NT2/D1 (cell line): ENCODE data around the gene SLC25A53.

Source experiments
- SUZ12 ChIP-seq: IDR thresholded peaks from 2 replicates; pipeline ENCODE4 v1.6.1; 2011; ENCODE audit not compliant: insufficient read length, insufficient read depth; ENCODE audit errors: extremely low read depth
- YY1 ChIP-seq: IDR thresholded peaks from 2 replicates; pipeline ENCODE4 v1.6.1; 2011; ENCODE audit not compliant: insufficient read length, insufficient read depth

GRCh38 chrX:104187931-104188330, 31.1 kb upstream of the SLC25A53 start:
- TF ChIP-seq YY1 (no peak), SUZ12 (no peak)
